Panc1 (cell line): ENCODE results near the gene MS4A6E.

Source experiments
- CTCF ChIP-seq: fragments of 450-650 bp; IDR thresholded peaks from 2 replicates; pipeline ENCODE4 v1.5.1; 2017; ENCODE audit warnings: mild to moderate bottlenecking
- POLR2AphosphoS5 ChIP-seq: IDR thresholded peaks from 2 replicates; pipeline ENCODE4 v1.6.1; 2012; ENCODE audit warnings: mild to moderate bottlenecking, low read depth, low read length, moderate library complexity
- SIN3A ChIP-seq: IDR thresholded peaks from 2 replicates; pipeline ENCODE4 v1.6.1; 2012; ENCODE audit warnings: low read depth, mild to moderate bottlenecking, low read length, moderate library complexity, borderline replicate concordance; ENCODE audit not compliant: insufficient read depth
- TF ChIP-seq, protein P1 (sequence below), 2 experiments: IDR thresholded peaks; 2 replicates each; pipeline ENCODE4 v1.6.1; 2011 to 2012; ENCODE audit warnings: low read depth in 2 of 2, control low read depth in 1 of 2, low read length in 1 of 2, mild to moderate bottlenecking in 1 of 2, moderate library complexity in 1 of 2; ENCODE audit not compliant: insufficient read depth in 1 of 2

DNA sequence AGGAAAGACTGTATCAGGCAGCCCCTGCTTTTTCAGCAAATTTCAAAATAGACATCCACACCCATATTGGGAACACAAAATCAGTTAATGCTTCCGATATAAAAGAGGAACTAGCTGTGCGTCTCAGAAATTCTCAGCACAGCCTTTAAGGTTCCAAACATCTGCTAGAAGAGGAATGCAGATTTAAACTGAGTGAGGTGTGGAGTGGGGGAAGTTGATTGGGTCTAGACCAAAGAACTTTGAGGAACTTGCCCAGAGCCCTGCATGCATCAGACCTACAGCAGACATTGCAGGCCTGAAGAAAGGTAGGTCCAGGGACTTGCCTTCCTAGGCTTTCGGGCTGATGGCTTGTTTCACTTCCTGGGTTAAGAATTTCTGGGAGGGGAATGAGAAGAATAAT, 46.6 kb upstream of the MS4A6E start, which contains the start of gene MS4A4A:
- TF ChIP-seq CTCF (no peak), SIN3A (no peak), POLR2AphosphoS5 (no peak)
- TF ChIP-seq, protein P1, sequence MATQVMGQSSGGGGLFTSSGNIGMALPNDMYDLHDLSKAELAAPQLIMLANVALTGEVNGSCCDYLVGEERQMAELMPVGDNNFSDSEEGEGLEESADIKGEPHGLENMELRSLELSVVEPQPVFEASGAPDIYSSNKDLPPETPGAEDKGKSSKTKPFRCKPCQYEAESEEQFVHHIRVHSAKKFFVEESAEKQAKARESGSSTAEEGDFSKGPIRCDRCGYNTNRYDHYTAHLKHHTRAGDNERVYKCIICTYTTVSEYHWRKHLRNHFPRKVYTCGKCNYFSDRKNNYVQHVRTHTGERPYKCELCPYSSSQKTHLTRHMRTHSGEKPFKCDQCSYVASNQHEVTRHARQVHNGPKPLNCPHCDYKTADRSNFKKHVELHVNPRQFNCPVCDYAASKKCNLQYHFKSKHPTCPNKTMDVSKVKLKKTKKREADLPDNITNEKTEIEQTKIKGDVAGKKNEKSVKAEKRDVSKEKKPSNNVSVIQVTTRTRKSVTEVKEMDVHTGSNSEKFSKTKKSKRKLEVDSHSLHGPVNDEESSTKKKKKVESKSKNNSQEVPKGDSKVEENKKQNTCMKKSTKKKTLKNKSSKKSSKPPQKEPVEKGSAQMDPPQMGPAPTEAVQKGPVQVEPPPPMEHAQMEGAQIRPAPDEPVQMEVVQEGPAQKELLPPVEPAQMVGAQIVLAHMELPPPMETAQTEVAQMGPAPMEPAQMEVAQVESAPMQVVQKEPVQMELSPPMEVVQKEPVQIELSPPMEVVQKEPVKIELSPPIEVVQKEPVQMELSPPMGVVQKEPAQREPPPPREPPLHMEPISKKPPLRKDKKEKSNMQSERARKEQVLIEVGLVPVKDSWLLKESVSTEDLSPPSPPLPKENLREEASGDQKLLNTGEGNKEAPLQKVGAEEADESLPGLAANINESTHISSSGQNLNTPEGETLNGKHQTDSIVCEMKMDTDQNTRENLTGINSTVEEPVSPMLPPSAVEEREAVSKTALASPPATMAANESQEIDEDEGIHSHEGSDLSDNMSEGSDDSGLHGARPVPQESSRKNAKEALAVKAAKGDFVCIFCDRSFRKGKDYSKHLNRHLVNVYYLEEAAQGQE (IDR thresholded peaks at IDR 0.05; ENCODE audit: insufficient read depth in 1 of 2, low read depth in 2 of 2, low read length in 1 of 2): no peak
